Uterus (tissue), 4 donors: Measurements from ENCODE around the gene UST. TPM values are rescaled to one million over a fixed set of nuclear protein-coding genes. Genes with fewer than 3 reads are reported as not detected.
"Not testable (repeated sequence)": the region's sequence is repeated elsewhere in the genome, so short reads cannot be mapped to it uniquely, and the experiment has no call there.

Source experiments
- DNase-seq, 2 donors: peaks; one replicate each; pipeline ENCODE4 v3.0.0-alpha.2; 2019 to 2020
- H3K27ac ChIP-seq, 2 donors: fragments of 200-600 bp; sonication (generic); 1 replicate in 1 of 2; 2 replicates in 1 of 2; pipeline ENCODE4 v1.5.1; 2016 to 2018
- H3K27me3 ChIP-seq, 2 donors: fragments of 200-600 bp; sonication (generic); one replicate each; pipeline ENCODE4 v1.5.1; 2018 to 2019; ENCODE audit warnings: control low read depth in 1 of 2
- H3K36me3 ChIP-seq, 2 donors: fragments of 200-600 bp; sonication (generic); one replicate each; pipeline ENCODE4 v1.5.1; 2019; ENCODE audit warnings: control low read depth in 1 of 2
- H3K4me1 ChIP-seq, 2 donors: fragments of 200-600 bp; sonication (generic); one replicate each; pipeline ENCODE4 v1.5.1; 2018 to 2019; ENCODE audit warnings: control low read depth in 1 of 2
- H3K4me3 ChIP-seq, 2 donors: fragments of 200-600 bp; sonication (generic); 1 replicate in 1 of 2; 2 replicates in 1 of 2; pipeline ENCODE4 v1.5.1; 2018 to 2019; ENCODE audit warnings: mild to moderate bottlenecking in 1 of 2
- H3K9me3 ChIP-seq, 2 donors: fragments of 200-600 bp; sonication (generic); one replicate each; pipeline ENCODE4 v1.5.1; 2019; ENCODE audit warnings: control low read depth in 1 of 2
- CTCF ChIP-seq, 4 experiments: fragments of 200-600 bp in 2 of 4; fragments of 450-650 bp in 2 of 4; sonication (generic) in 2 of 4; IDR thresholded peaks; one replicate each; pipeline ENCODE4 v1.5.1; 2016 to 2019; ENCODE audit warnings: antibody characterized with exemption in 4 of 4, mild to moderate bottlenecking in 2 of 4, moderate library complexity in 1 of 4
- POLR2A ChIP-seq, 2 donors: fragments of 450-650 bp; IDR thresholded peaks; one replicate each; pipeline ENCODE4 v1.6.1; 2016; ENCODE audit warnings: antibody characterized with exemption in 2 of 2, mild to moderate bottlenecking in 1 of 2, moderate library complexity in 1 of 2
- intact Hi-C: fragments of 100-400 bp; cut with DNase I; formaldehyde crosslinking; loops from one replicate; pipeline ENCODE4 v1.15.1; 2023; ENCODE audit warnings: low total_unique reads
- total RNA-seq, 4 donors: library from RNA; depleted of rRNA in 3 of 4; stranded (reverse); fragments of >200 nt in 3 of 4; gene quantifications; one replicate each; pipeline versions ENCODE4 v1.1.0 to v1.2.4, GENCODE V29; 2014 to 2023
- donor health status: DM: yes; HTN: yes; CAD: no.

The UST gene
- total RNA-seq, 4 donors from 2014 or later: 6.1 to 23.2 (median 17.2) TPM

- intact Hi-C loops: no loop called here
- Histone ChIP-seq H3K27me3 (no peaks in the 10 kb centered on the region), H3K4me1 (no peaks in the 10 kb centered on the region), H3K27ac (no peak overlapping the region), H3K4me3 (no peak overlapping the region), H3K9me3 (no peaks in the 10 kb centered on the region), H3K36me3 (no peaks in the 10 kb centered on the region)
- DNase-seq: no peak
- TF ChIP-seq CTCF (IDR thresholded peaks at IDR 0.05) (no peak), POLR2A (IDR thresholded peaks at IDR 0.05) (no peak)
These were observed 207.6 kb downstream of the UST start for GRCh38 chr6:148954461-148954860.

GRCh38 chr6:148954934-148955333 lies 208.1 kb downstream of the UST start:
- Histone ChIP-seq H3K36me3 (no peaks in the 10 kb centered on the region), H3K9me3 (no peaks in the 10 kb centered on the region), H3K27ac (no peak overlapping the region), H3K4me1 (no peaks in the 10 kb centered on the region), H3K27me3 (no peaks in the 10 kb centered on the region), H3K4me3 (no peak overlapping the region)
- TF ChIP-seq CTCF (IDR thresholded peaks at IDR 0.05) (no peak), POLR2A (IDR thresholded peaks at IDR 0.05) (no peak)
- intact Hi-C loops: no loop called here
- no peak for DNase-seq

- no peaks in the 10 kb centered on the region for H3K4me1 ChIP-seq
- intact Hi-C loops: no loop called here
These were observed 208.6 kb downstream of the UST start for GRCh38 chr6:148955441-148955840.

GRCh38 chr6:148956163-148956562 lies 209.3 kb downstream of the UST start:
- H3K4me1 ChIP-seq, DNase-seq, H3K9me3 ChIP-seq, intact Hi-C loops, H3K27ac ChIP-seq, H3K27me3 ChIP-seq, H3K4me3 ChIP-seq, H3K36me3 ChIP-seq: not testable (repeated sequence)

More at GRCh38 chr6:148955441-148955840, 208.6 kb downstream of the UST start:
- no peak for TF ChIP-seq CTCF (IDR thresholded peaks at IDR 0.05)
- no peak for TF ChIP-seq POLR2A (IDR thresholded peaks at IDR 0.05)
- H3K27me3 ChIP-seq: no peaks in the 10 kb centered on the region
- no peak for DNase-seq
- no peak overlapping the region for H3K27ac ChIP-seq
- H3K36me3 ChIP-seq: no peaks in the 10 kb centered on the region
- no peaks in the 10 kb centered on the region for H3K9me3 ChIP-seq
- no peak overlapping the region for H3K4me3 ChIP-seq

- TF ChIP-seq CTCF (IDR thresholded peaks at IDR 0.05) (no peak), POLR2A (IDR thresholded peaks at IDR 0.05) (no peak)
- no peak overlapping the region for H3K4me3 ChIP-seq
- no peak for DNase-seq
- H3K4me1 ChIP-seq: no peaks in the 10 kb centered on the region
- H3K36me3 ChIP-seq: no peaks in the 10 kb centered on the region
- intact Hi-C loops: no loop called here
- H3K27me3 ChIP-seq: no peaks in the 10 kb centered on the region
- no peaks in the 10 kb centered on the region for H3K9me3 ChIP-seq
- H3K27ac ChIP-seq: no peak overlapping the region
These were observed 210.9 kb downstream of the UST start for GRCh38 chr6:148957752-148958151.

- no peak overlapping the region for H3K27ac ChIP-seq
- no peak for TF ChIP-seq POLR2A (IDR thresholded peaks at IDR 0.05)
- H3K9me3 ChIP-seq: no peaks in the 10 kb centered on the region
- no peaks in the 10 kb centered on the region for H3K36me3 ChIP-seq
- no peaks in the 10 kb centered on the region for H3K4me1 ChIP-seq
- intact Hi-C loops: no loop called here
- no peak for DNase-seq
- no peaks in the 10 kb centered on the region for H3K27me3 ChIP-seq
- no peak overlapping the region for H3K4me3 ChIP-seq
These were observed 212.2 kb downstream of the UST start for GRCh38 chr6:148959008-148959407.
